WTC11 (cell line): ENCODE data around the gene KRTAP1-5. TPM values are rescaled to one million over a fixed set of nuclear protein-coding genes. Genes with fewer than 3 reads are reported as not detected.

Experiments used
- ATAC-seq: fragments of 200-7000 bp; cut with Tn5 transposase; 2 replicates; pipeline ENCODE4 v1.10.0; 2021; ENCODE audit warnings: mild to moderate bottlenecking, moderate library complexity
- CTCF ChIA-PET: fragments of 300-600 bp; sonication (Branson Sonifier 250); formaldehyde crosslinking; loops from one replicate; lab custom pipeline; 2021; ENCODE audit warnings: antibody characterized with exemption; lab: Charles Lee
- POLR2A ChIA-PET: fragments of 350-600 bp; sonication (Branson Sonifier 250); formaldehyde crosslinking; loops from one replicate; lab custom pipeline; 2021; ENCODE audit warnings: antibody characterized with exemption; lab: Charles Lee
- DNase-seq: peaks from one replicate; pipeline ENCODE4 v3.0.0; 2021; ENCODE audit warnings: low spot score
- H3K27ac Mint-ChIP-seq: 2 replicates; pipeline ENCODE4 v1.8.0; 2021; ENCODE audit warnings: mixed read lengths
- H3K27me3 Mint-ChIP-seq: 2 replicates; pipeline ENCODE4 v1.8.0; 2021; ENCODE audit warnings: low read depth, mild to moderate bottlenecking, moderate library complexity, mixed read lengths
- H3K36me3 Mint-ChIP-seq: 2 replicates; pipeline ENCODE4 v1.8.0; 2021; ENCODE audit warnings: mixed read lengths
- H3K4me1 Mint-ChIP-seq: 2 replicates; pipeline ENCODE4 v1.8.0; 2022; ENCODE audit warnings: mixed read lengths
- H3K4me3 Mint-ChIP-seq: 2 replicates; pipeline ENCODE4 v1.8.0; 2021; ENCODE audit warnings: mild to moderate bottlenecking, moderate library complexity, mixed read lengths
- H3K9me3 Mint-ChIP-seq: 2 replicates; pipeline ENCODE4 v1.8.0; 2021; ENCODE audit warnings: mixed read lengths
- CBFB ChIP-seq: sonication (generic); formaldehyde crosslinking; IDR thresholded peaks from 2 replicates; pipeline ENCODE4 v1.8.1; 2022; ENCODE audit warnings: mild to moderate bottlenecking, low read depth, missing genetic modification reagents
- CREM ChIP-seq: sonication (generic); formaldehyde crosslinking; IDR thresholded peaks from 2 replicates; pipeline ENCODE4 v1.8.1; 2022; ENCODE audit warnings: mild to moderate bottlenecking, missing genetic modification reagents, moderate library complexity
- FOXK1 ChIP-seq: sonication (generic); formaldehyde crosslinking; IDR thresholded peaks from 2 replicates; pipeline ENCODE4 v1.8.0; 2022; ENCODE audit warnings: mild to moderate bottlenecking, moderate library complexity, missing genetic modification reagents
- FOXP1 ChIP-seq: sonication (generic); formaldehyde crosslinking; IDR thresholded peaks from 2 replicates; pipeline ENCODE4 v1.8.0; 2022; ENCODE audit warnings: missing genetic modification reagents, mild to moderate bottlenecking, moderate library complexity, borderline replicate concordance
- HMGA2 ChIP-seq: fragments of 250-450 bp; sonication (Bioruptor Pico); IDR thresholded peaks from 2 replicates; pipeline ENCODE4 v1.4.0; 2021; ENCODE audit warnings: mild to moderate bottlenecking, moderate library complexity
- IRF2 ChIP-seq: sonication (generic); formaldehyde crosslinking; IDR thresholded peaks from 2 replicates; pipeline ENCODE4 v1.8.0; 2022; ENCODE audit warnings: low read depth, missing genetic modification reagents, borderline replicate concordance
- JAZF1 ChIP-seq: fragments of 250-450 bp; sonication (Bioruptor Pico); IDR thresholded peaks from 2 replicates; pipeline ENCODE4 v1.9.0; 2021; ENCODE audit warnings: moderate library complexity, mild to moderate bottlenecking, inconsistent platforms
- JUN ChIP-seq: sonication (generic); formaldehyde crosslinking; IDR thresholded peaks from 2 replicates; pipeline ENCODE4 v1.8.0; 2023; ENCODE audit warnings: mild to moderate bottlenecking, missing genetic modification reagents
- MYBL2 ChIP-seq: sonication (generic); formaldehyde crosslinking; IDR thresholded peaks from 2 replicates; pipeline ENCODE4 v1.8.1; 2023; ENCODE audit warnings: mild to moderate bottlenecking, moderate library complexity, missing genetic modification reagents
- NFATC4 ChIP-seq: fragments of 250-450 bp; sonication (Bioruptor Pico); IDR thresholded peaks from 2 replicates; pipeline ENCODE4 v1.9.0; 2021; ENCODE audit warnings: mild to moderate bottlenecking
- OVOL2 ChIP-seq: fragments of 250-450 bp; sonication (Bioruptor Pico); IDR thresholded peaks from 2 replicates; pipeline ENCODE4 v1.9.0; 2021; ENCODE audit warnings: mild to moderate bottlenecking, borderline replicate concordance
- RORB ChIP-seq: fragments of 250-450 bp; sonication (Bioruptor Pico); IDR thresholded peaks from 2 replicates; pipeline ENCODE4 v1.9.0; 2021; ENCODE audit warnings: mild to moderate bottlenecking
- TEAD1 ChIP-seq: sonication (generic); formaldehyde crosslinking; IDR thresholded peaks from 2 replicates; pipeline ENCODE4 v1.8.0; 2022; ENCODE audit warnings: mild to moderate bottlenecking, missing genetic modification reagents
- TP53 ChIP-seq: sonication (generic); formaldehyde crosslinking; IDR thresholded peaks from 2 replicates; pipeline ENCODE4 v1.8.1; 2023; ENCODE audit warnings: mild to moderate bottlenecking, missing genetic modification reagents
- ZNF219 ChIP-seq: sonication (generic); formaldehyde crosslinking; IDR thresholded peaks from 2 replicates; pipeline ENCODE4 v1.8.0; 2023; ENCODE audit warnings: missing genetic modification reagents, mild to moderate bottlenecking, borderline replicate concordance
- ZNF263 ChIP-seq: sonication (generic); formaldehyde crosslinking; IDR thresholded peaks from 2 replicates; pipeline ENCODE4 v1.8.1; 2022; ENCODE audit warnings: low read depth, mild to moderate bottlenecking, moderate library complexity, missing genetic modification reagents
- ZNF317 ChIP-seq: sonication (generic); formaldehyde crosslinking; IDR thresholded peaks from 2 replicates; pipeline ENCODE4 v1.8.1; 2023; ENCODE audit warnings: low read depth, mild to moderate bottlenecking, moderate library complexity, missing genetic modification reagents, borderline replicate concordance
- ZNF423 ChIP-seq: fragments of 250-450 bp; sonication (Bioruptor Pico); IDR thresholded peaks from 2 replicates; pipeline ENCODE4 v2.1.2; 2022; ENCODE audit warnings: mild to moderate bottlenecking, moderate library complexity
- total RNA-seq: library from RNA; stranded (reverse); gene quantifications from 3 replicates; pipeline ENCODE4 v1.2.3, GENCODE V29; 2021
- TF ChIP-seq, protein P1 (sequence below): sonication (generic); formaldehyde crosslinking; IDR thresholded peaks from 2 replicates; pipeline ENCODE4 v1.8.1; 2022; ENCODE audit warnings: mild to moderate bottlenecking, missing genetic modification reagents, moderate library complexity, borderline replicate concordance
- TF ChIP-seq, protein P2 (sequence below): fragments of 250-450 bp; sonication (Bioruptor Pico); IDR thresholded peaks from 2 replicates; pipeline ENCODE4 v1.9.0; 2021; ENCODE audit warnings: mild to moderate bottlenecking
- TF ChIP-seq, protein P3 (sequence below): sonication (generic); formaldehyde crosslinking; conservative IDR thresholded peaks from 2 replicates; pipeline ENCODE4 v1.8.1; 2023; ENCODE audit warnings: mild to moderate bottlenecking, low read depth, missing genetic modification reagents, moderate library complexity
- TF ChIP-seq, protein P4 (sequence below): sonication (generic); formaldehyde crosslinking; IDR thresholded peaks from 2 replicates; pipeline ENCODE4 v1.8.0; 2022; ENCODE audit warnings: mild to moderate bottlenecking, missing genetic modification reagents
- TF ChIP-seq, protein P5 (sequence below): sonication (generic); formaldehyde crosslinking; IDR thresholded peaks from 2 replicates; pipeline ENCODE4 v1.8.0; 2023; ENCODE audit warnings: missing genetic modification reagents
- TF ChIP-seq, protein P6 (sequence below): sonication (generic); formaldehyde crosslinking; IDR thresholded peaks from 2 replicates; pipeline ENCODE4 v1.8.1; 2023; ENCODE audit warnings: mild to moderate bottlenecking, missing genetic modification reagents
- TF ChIP-seq, protein P7 (sequence below): fragments of 250-450 bp; sonication (Bioruptor Pico); IDR thresholded peaks from 2 replicates; pipeline ENCODE4 v1.9.0; 2021; ENCODE audit warnings: mild to moderate bottlenecking

The KRTAP1-5 gene
- total RNA-seq, 1 experiment from 2014 or later: not detected

DNA sequence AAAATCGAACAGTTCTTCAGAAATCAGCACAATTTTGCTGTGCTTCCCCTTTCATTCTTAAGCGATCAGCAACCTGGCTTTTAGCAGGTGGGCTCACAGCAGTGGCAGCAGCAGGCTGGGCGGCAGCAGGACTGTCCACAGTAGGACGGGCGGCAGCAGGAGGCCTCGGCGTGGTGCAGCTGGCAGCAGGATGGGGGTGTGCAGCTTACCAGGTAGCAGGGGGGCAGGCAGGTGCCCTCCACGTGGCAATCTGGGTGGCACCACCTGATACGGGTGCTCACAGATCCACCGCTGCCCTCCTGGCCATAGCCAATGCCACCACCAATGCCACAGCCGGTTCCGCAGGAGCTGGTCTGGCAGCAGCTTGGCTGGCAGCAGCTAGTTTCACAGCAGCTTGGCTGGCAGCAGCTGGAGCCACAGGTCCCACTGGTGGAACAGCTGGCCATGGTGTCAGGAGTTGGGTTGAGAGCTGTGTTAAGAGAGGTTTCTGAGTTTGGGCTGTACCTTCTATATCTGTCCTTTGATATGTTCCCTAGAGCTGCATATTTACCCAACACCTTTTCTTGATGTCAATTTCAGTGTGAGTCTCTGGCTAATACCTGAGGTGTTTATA lies 2.7 kb upstream of the KRTAP1-5 start, which contains the start of gene KRTAP1-4:
KRTAP1-4 (minus strand) TSS at position 563 of the 613 bp plus-strand sequence; CDS start at position 446, 117 bp downstream.
- CTCF ChIA-PET: no interaction called here
- TF ChIP-seq JAZF1: no peak
- no peak for TF ChIP-seq ZNF317 (CRISPR knock-in tag)
- no peak for TF ChIP-seq OVOL2 (CRISPR knock-in tag)
- no peak for TF ChIP-seq TP53 (CRISPR knock-in tag)
- TF ChIP-seq, protein P1, sequence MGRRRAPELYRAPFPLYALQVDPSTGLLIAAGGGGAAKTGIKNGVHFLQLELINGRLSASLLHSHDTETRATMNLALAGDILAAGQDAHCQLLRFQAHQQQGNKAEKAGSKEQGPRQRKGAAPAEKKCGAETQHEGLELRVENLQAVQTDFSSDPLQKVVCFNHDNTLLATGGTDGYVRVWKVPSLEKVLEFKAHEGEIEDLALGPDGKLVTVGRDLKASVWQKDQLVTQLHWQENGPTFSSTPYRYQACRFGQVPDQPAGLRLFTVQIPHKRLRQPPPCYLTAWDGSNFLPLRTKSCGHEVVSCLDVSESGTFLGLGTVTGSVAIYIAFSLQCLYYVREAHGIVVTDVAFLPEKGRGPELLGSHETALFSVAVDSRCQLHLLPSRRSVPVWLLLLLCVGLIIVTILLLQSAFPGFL (CRISPR knock-in tag): no peak
- no peak for TF ChIP-seq HMGA2 (CRISPR knock-in tag)
- no peak for TF ChIP-seq CREM (CRISPR knock-in tag)
- TF ChIP-seq, protein P2, sequence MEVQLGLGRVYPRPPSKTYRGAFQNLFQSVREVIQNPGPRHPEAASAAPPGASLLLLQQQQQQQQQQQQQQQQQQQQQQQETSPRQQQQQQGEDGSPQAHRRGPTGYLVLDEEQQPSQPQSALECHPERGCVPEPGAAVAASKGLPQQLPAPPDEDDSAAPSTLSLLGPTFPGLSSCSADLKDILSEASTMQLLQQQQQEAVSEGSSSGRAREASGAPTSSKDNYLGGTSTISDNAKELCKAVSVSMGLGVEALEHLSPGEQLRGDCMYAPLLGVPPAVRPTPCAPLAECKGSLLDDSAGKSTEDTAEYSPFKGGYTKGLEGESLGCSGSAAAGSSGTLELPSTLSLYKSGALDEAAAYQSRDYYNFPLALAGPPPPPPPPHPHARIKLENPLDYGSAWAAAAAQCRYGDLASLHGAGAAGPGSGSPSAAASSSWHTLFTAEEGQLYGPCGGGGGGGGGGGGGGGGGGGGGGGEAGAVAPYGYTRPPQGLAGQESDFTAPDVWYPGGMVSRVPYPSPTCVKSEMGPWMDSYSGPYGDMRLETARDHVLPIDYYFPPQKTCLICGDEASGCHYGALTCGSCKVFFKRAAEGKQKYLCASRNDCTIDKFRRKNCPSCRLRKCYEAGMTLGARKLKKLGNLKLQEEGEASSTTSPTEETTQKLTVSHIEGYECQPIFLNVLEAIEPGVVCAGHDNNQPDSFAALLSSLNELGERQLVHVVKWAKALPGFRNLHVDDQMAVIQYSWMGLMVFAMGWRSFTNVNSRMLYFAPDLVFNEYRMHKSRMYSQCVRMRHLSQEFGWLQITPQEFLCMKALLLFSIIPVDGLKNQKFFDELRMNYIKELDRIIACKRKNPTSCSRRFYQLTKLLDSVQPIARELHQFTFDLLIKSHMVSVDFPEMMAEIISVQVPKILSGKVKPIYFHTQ: no peak
- TF ChIP-seq, protein P3, sequence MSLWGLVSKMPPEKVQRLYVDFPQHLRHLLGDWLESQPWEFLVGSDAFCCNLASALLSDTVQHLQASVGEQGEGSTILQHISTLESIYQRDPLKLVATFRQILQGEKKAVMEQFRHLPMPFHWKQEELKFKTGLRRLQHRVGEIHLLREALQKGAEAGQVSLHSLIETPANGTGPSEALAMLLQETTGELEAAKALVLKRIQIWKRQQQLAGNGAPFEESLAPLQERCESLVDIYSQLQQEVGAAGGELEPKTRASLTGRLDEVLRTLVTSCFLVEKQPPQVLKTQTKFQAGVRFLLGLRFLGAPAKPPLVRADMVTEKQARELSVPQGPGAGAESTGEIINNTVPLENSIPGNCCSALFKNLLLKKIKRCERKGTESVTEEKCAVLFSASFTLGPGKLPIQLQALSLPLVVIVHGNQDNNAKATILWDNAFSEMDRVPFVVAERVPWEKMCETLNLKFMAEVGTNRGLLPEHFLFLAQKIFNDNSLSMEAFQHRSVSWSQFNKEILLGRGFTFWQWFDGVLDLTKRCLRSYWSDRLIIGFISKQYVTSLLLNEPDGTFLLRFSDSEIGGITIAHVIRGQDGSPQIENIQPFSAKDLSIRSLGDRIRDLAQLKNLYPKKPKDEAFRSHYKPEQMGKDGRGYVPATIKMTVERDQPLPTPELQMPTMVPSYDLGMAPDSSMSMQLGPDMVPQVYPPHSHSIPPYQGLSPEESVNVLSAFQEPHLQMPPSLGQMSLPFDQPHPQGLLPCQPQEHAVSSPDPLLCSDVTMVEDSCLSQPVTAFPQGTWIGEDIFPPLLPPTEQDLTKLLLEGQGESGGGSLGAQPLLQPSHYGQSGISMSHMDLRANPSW: no peak

DNA sequence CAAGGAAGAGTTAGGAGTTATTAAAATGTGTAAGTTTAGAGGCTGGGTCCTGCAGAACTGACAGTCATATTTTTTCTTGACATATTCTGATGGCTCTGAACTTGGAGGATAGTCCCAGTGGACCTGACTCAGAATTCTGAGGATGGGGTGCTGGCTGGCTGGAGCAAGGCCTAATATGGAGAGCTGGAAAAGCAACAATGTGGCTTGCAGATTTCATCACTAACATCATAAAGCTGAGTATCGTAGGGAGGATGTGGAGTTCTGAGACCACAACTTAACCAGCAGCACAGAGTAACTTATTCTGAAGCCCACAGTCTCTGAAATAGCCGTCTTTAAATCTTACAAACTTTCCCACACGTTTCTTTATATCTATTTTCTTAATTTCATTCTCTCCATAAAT lies 2.3 kb downstream of the KRTAP1-5 start:
- TF ChIP-seq, protein P4, sequence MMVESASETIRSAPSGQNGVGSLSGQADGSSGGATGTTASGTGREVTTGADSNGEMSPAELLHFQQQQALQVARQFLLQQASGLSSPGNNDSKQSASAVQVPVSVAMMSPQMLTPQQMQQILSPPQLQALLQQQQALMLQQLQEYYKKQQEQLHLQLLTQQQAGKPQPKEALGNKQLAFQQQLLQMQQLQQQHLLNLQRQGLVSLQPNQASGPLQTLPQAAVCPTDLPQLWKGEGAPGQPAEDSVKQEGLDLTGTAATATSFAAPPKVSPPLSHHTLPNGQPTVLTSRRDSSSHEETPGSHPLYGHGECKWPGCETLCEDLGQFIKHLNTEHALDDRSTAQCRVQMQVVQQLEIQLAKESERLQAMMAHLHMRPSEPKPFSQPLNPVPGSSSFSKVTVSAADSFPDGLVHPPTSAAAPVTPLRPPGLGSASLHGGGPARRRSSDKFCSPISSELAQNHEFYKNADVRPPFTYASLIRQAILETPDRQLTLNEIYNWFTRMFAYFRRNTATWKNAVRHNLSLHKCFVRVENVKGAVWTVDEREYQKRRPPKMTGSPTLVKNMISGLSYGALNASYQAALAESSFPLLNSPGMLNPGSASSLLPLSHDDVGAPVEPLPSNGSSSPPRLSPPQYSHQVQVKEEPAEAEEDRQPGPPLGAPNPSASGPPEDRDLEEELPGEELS: no peak
- no peak for TF ChIP-seq ZNF423
- no peak for TF ChIP-seq ZNF219 (CRISPR knock-in tag)
- TF ChIP-seq, protein P5, sequence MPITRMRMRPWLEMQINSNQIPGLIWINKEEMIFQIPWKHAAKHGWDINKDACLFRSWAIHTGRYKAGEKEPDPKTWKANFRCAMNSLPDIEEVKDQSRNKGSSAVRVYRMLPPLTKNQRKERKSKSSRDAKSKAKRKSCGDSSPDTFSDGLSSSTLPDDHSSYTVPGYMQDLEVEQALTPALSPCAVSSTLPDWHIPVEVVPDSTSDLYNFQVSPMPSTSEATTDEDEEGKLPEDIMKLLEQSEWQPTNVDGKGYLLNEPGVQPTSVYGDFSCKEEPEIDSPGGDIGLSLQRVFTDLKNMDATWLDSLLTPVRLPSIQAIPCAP (CRISPR knock-in tag): no peak
- TF ChIP-seq FOXK1 (CRISPR knock-in tag): no peak
- no peak for TF ChIP-seq FOXP1 (CRISPR knock-in tag)
- TF ChIP-seq RORB (CRISPR knock-in tag): no peak
- no peak for TF ChIP-seq ZNF263 (CRISPR knock-in tag)
- TF ChIP-seq, protein P6, sequence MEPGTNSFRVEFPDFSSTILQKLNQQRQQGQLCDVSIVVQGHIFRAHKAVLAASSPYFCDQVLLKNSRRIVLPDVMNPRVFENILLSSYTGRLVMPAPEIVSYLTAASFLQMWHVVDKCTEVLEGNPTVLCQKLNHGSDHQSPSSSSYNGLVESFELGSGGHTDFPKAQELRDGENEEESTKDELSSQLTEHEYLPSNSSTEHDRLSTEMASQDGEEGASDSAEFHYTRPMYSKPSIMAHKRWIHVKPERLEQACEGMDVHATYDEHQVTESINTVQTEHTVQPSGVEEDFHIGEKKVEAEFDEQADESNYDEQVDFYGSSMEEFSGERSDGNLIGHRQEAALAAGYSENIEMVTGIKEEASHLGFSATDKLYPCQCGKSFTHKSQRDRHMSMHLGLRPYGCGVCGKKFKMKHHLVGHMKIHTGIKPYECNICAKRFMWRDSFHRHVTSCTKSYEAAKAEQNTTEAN: no peak
- TF ChIP-seq, protein P7, sequence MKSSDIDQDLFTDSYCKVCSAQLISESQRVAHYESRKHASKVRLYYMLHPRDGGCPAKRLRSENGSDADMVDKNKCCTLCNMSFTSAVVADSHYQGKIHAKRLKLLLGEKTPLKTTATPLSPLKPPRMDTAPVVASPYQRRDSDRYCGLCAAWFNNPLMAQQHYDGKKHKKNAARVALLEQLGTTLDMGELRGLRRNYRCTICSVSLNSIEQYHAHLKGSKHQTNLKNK: no peak
- TF ChIP-seq MYBL2 (CRISPR knock-in tag): no peak
- no peak for TF ChIP-seq TEAD1 (CRISPR knock-in tag)
- no peak for TF ChIP-seq NFATC4 (CRISPR knock-in tag)
- no peak for TF ChIP-seq IRF2 (CRISPR knock-in tag)
- no peak for TF ChIP-seq JUN
- no peak for TF ChIP-seq CBFB (CRISPR knock-in tag)
- H3K27ac Mint-ChIP-seq: no peak overlapping the region
- H3K4me3 Mint-ChIP-seq: no peak overlapping the region
- no peaks in the 10 kb centered on the region for H3K27me3 Mint-ChIP-seq
- DNase-seq (no peak), ATAC-seq (no peak)
- H3K9me3 Mint-ChIP-seq: peaks cover 13% of the 10 kb centered on the region
- no peaks in the 10 kb centered on the region for H3K4me1 Mint-ChIP-seq
- CTCF ChIA-PET: interaction anchor here (1.5 kb wide), 1 partner anchor 161 kb away, joined by 3 read pairs; no protein-coding TSS in a partner anchor
- no peaks in the 10 kb centered on the region for H3K36me3 Mint-ChIP-seq
- POLR2A ChIA-PET: no interaction called here

More for the DNA sequence above, 2.7 kb upstream of the KRTAP1-5 start, which contains the start of gene KRTAP1-4:
- no peaks in the 10 kb centered on the region for H3K27me3 Mint-ChIP-seq
- POLR2A ChIA-PET: no interaction called here
- H3K27ac Mint-ChIP-seq: no peak within 1 kb of the TSS
- ATAC-seq (no peak), DNase-seq (no peak)
- H3K36me3 Mint-ChIP-seq: no peaks in the 10 kb centered on the region
- H3K4me3 Mint-ChIP-seq: no peak within 1 kb of the TSS
- peaks cover under 1% of the 10 kb centered on the region for H3K4me1 Mint-ChIP-seq
- H3K9me3 Mint-ChIP-seq: no peaks in the 10 kb centered on the region
